HFF-Myc (cell line): ENCODE results near the gene SYTL1.
A peak's percentile ranks its signal among the peaks of the same experiment; 100 is the strongest.

Experiments used
- DNase-seq: peaks from one replicate; pipeline ENCODE4 v3.0.0-alpha.2; 2011; ENCODE audit warnings: low read depth; ENCODE audit errors: extremely low read depth
- H3K4me3 ChIP-seq: replicated peaks from 2 replicates; pipeline ENCODE4 v1.5.1; 2011; ENCODE audit warnings: low read depth, mild to moderate bottlenecking, control low read depth, low read length
- TF ChIP-seq, protein P1 (sequence below): IDR thresholded peaks from 2 replicates; pipeline ENCODE4 v1.5.1; 2012; ENCODE audit warnings: mild to moderate bottlenecking, low read depth, low read length, control low read depth; ENCODE audit errors: missing control alignments

Gene SYTL1

DNA sequence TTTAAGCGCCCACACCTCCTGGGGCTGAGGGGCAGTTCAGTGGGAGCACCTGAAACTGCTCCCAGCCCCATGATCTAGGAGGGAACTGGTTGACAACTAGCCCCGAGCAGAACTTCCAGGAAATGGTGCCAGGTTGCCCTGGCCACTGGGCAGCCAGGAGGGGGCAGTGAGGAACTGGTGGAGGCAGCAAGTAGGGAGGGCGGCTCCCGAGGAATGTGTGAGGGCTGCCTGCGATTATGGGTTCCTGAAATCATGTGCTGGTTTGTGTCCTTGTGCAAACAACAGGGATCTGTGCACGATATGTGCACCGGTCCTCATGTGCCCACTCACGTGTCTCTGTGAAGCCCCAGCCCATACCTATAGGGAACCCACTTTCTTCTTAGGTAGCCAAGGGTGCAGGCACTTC, 60.5 kb downstream of the SYTL1 start:
- DNase-seq, result no peak
- TF ChIP-seq, protein P1, sequence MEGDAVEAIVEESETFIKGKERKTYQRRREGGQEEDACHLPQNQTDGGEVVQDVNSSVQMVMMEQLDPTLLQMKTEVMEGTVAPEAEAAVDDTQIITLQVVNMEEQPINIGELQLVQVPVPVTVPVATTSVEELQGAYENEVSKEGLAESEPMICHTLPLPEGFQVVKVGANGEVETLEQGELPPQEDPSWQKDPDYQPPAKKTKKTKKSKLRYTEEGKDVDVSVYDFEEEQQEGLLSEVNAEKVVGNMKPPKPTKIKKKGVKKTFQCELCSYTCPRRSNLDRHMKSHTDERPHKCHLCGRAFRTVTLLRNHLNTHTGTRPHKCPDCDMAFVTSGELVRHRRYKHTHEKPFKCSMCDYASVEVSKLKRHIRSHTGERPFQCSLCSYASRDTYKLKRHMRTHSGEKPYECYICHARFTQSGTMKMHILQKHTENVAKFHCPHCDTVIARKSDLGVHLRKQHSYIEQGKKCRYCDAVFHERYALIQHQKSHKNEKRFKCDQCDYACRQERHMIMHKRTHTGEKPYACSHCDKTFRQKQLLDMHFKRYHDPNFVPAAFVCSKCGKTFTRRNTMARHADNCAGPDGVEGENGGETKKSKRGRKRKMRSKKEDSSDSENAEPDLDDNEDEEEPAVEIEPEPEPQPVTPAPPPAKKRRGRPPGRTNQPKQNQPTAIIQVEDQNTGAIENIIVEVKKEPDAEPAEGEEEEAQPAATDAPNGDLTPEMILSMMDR, result peak; percentile 52
- no peak overlapping the region for H3K4me3 ChIP-seq

DNA sequence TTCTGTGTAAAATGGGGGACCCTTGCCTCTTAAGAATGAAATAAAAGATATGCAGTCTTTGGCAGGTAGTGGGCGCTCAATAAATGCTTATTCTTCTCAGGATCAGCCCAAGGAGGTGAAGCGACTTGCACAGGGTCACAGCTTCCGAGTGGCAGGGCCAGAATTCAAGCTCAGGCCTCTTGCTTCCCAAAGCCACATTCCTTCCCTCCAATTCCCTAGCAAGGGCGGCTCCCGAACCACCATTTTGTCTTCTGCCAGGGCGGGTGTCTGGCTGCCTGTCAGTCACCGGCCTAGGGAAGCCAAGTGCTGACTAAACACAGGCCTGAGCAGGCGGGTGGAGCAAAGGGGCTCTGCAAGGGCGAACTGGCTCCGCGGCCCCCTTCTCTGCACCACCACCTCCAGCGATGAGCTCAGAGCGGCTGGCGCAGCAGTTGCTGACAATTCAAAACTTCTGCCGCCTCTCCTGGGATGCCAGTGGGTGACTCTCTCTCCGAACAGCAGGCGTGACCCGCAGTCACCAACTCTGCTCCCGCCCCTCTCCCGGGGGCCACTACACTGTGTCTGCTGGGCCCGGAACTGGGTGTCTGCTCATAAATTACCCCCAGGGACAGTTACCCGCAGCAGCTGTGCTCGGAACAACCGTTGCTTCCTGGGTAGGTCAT, 61.4 kb downstream of the SYTL1 start:
- TF ChIP-seq, protein P1, result peak; percentile 29
- no peak for DNase-seq
- H3K4me3 ChIP-seq, result no peak overlapping the region
